Measurements from ENCODE around the gene SMIM35.
"Not testable (repeated sequence)": the region's sequence is repeated elsewhere in the genome, so short reads cannot be mapped to it uniquely, and the experiment has no call there.

GRCh38 chr11:118062631-118063030, 24.1 kb downstream of the SMIM35 start:
- TF ChIP-seq CTCF (IDR thresholded peaks at IDR 0.05; ENCODE audit: extremely low read depth in 1 of 2, insufficient read depth in 1 of 2, low read depth in 1 of 2, low read length in 2 of 2); POLR2AphosphoS5 (IDR thresholded peaks at IDR 0.05; ENCODE audit: insufficient read depth, low read depth, low read length): not testable (repeated sequence)

Data from endothelial cell of umbilical vein (primary cell).